ENCODE data around the gene ARHGAP27.

DNA sequence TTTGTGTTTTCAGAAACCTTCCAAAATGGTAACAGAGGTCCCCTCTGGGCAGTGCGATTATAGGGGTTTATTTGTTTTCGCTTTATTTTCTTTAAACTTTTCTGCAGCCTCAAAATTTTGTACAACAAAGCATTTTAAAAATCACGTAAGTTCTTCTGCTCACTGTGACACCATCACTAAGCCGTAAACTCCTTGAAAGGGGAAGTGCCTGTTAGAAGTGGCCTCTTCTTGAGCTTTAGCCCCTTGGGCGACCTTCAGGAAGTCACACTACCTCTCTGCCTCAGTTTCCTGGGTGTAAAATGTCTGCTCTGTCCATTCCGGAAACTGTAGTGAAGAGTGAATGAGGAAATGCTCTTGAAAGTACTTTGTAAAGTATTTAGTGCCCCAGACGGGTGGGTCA lies 26.6 kb downstream of the ARHGAP27 start:
- TF ChIP-seq GATA2 (IDR thresholded peaks at IDR 0.05; ENCODE audit: low read depth, low read length) (no peak), GATA3 (IDR thresholded peaks at IDR 0.05; ENCODE audit: low read depth, low read length) (no peak)

All from SH-SY5Y (cell line).